ENCODE measurements around the gene KMT2E. TPM values are rescaled to one million over a fixed set of nuclear protein-coding genes. Genes with fewer than 3 reads are reported as not detected.

The KMT2E gene
- total RNA-seq, 1 experiment from 2014 or later = 68.1 TPM

DNA sequence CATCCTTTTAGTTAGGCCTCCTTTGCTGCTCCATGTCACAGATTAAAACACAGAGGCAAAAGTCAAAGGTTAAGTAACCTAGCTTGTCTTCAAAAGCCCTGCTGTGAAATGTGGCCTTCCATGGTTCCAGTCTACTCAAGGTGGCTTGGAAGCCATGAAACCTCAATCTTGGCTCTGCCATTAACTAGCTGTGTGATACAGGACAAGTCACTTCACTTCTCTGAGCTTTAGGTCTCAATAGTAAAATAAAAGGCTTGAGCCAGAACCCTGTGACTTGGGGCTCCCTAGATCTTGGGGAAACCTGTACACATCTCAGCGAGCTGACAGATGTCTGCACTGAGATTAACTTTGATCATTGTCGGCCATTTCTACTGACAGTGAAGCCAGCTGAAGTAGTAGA, 48.0 kb upstream of the KMT2E start:
- H3K27me3 ChIP-seq (ENCODE audit: insufficient read depth, low read depth) = no peaks in the 10 kb centered on the region
- BruUV-seq (replicated peaks) = no TSS peak

DNA sequence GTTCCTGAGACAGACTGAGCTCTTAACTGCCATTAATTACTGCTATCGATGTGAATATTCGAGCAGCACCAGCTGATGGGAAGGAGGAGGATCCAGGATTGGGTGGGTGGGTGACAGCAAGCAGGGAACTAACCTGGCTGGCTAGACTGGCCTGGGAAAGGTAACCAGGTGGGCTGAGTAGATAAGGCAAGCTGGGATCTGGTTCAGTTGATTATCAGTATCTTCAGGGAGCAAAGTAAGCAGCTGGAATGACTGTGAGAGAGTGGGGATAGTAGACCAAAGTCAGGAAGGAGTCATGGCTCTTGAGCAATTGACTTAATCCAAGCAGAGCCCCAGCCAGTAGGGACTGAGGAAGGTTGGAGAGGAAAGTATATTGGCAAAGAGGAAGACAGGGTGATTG, 46.9 kb upstream of the KMT2E start:
- no peaks in the 10 kb centered on the region for H3K27me3 ChIP-seq (ENCODE audit: insufficient read depth, low read depth)
- no peak overlapping the region for H2AFZ ChIP-seq
- ChIA-PET POLR2A (ENCODE audit: unreplicated experiment) (interaction anchor here (0.6 kb wide), 1 partner anchor 113 kb away, joined by 4 read pairs; no protein-coding TSS in a partner anchor), CTCF (no interaction called here)
- H3K4me1 ChIP-seq (replicated peaks; ENCODE audit: insufficient read depth) = no peaks in the 10 kb centered on the region
- H3K36me3 ChIP-seq (ENCODE audit: low read depth) = no peaks in the 10 kb centered on the region
- H3K4me2 ChIP-seq = no peak overlapping the region
- no peak for TF ChIP-seq EZH2 (IDR thresholded peaks at IDR 0.05; ENCODE audit: low read depth)
- TF ChIP-seq, protein P1, sequence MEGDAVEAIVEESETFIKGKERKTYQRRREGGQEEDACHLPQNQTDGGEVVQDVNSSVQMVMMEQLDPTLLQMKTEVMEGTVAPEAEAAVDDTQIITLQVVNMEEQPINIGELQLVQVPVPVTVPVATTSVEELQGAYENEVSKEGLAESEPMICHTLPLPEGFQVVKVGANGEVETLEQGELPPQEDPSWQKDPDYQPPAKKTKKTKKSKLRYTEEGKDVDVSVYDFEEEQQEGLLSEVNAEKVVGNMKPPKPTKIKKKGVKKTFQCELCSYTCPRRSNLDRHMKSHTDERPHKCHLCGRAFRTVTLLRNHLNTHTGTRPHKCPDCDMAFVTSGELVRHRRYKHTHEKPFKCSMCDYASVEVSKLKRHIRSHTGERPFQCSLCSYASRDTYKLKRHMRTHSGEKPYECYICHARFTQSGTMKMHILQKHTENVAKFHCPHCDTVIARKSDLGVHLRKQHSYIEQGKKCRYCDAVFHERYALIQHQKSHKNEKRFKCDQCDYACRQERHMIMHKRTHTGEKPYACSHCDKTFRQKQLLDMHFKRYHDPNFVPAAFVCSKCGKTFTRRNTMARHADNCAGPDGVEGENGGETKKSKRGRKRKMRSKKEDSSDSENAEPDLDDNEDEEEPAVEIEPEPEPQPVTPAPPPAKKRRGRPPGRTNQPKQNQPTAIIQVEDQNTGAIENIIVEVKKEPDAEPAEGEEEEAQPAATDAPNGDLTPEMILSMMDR (conservative IDR thresholded peaks at IDR 0.05) = no peak
- H3F3A ChIP-seq (ENCODE audit: insufficient read depth, low read depth) = no peaks in the 10 kb centered on the region
- no TSS peak for BruUV-seq (replicated peaks)
- H3K9me3 ChIP-seq (ENCODE audit: insufficient read depth, low read depth) = no peaks in the 10 kb centered on the region
- intact Hi-C loops (cut with micrococcal nuclease; ENCODE audit: unreplicated experiment) = no loop called here
- DNase-seq = no peak
- H3K79me2 ChIP-seq (ENCODE audit: low read depth) = no peaks in the 10 kb centered on the region
- H3K4me3 ChIP-seq = no peak overlapping the region
- no peak overlapping the region for H3K27ac ChIP-seq
- no peaks in the 10 kb centered on the region for H4K20me1 ChIP-seq (ENCODE audit: insufficient read depth)
- H3K9me2 ChIP-seq (ENCODE audit: insufficient read depth) = no peaks in the 10 kb centered on the region

More for the DNA sequence above, 48.0 kb upstream of the KMT2E start:
- no peaks in the 10 kb centered on the region for H3K9me2 ChIP-seq (ENCODE audit: insufficient read depth)
- no peak overlapping the region for H3K4me2 ChIP-seq
- H4K20me1 ChIP-seq (ENCODE audit: insufficient read depth) = no peaks in the 10 kb centered on the region
- DNase-seq = no peak
- H3K36me3 ChIP-seq (ENCODE audit: low read depth) = no peaks in the 10 kb centered on the region
- no peak overlapping the region for H3K4me3 ChIP-seq
- ChIA-PET CTCF (no interaction called here), POLR2A (ENCODE audit: unreplicated experiment) (interaction anchor here (0.5 kb wide), 1 partner anchor 46 kb away, joined by 7 read pairs; no protein-coding TSS in a partner anchor)
- H3K27ac ChIP-seq = no peak overlapping the region
- intact Hi-C loops (cut with micrococcal nuclease; ENCODE audit: unreplicated experiment) = no loop called here
- no peaks in the 10 kb centered on the region for H3K9me3 ChIP-seq (ENCODE audit: insufficient read depth, low read depth)
- no peaks in the 10 kb centered on the region for H3K4me1 ChIP-seq (replicated peaks; ENCODE audit: insufficient read depth)
- H2AFZ ChIP-seq = no peak overlapping the region
- TF ChIP-seq, protein P1 (conservative IDR thresholded peaks at IDR 0.05) = no peak
- TF ChIP-seq EZH2 (IDR thresholded peaks at IDR 0.05; ENCODE audit: low read depth) = no peak
- no peaks in the 10 kb centered on the region for H3F3A ChIP-seq (ENCODE audit: insufficient read depth, low read depth)
- H3K79me2 ChIP-seq (ENCODE audit: low read depth) = no peaks in the 10 kb centered on the region

DNA sequence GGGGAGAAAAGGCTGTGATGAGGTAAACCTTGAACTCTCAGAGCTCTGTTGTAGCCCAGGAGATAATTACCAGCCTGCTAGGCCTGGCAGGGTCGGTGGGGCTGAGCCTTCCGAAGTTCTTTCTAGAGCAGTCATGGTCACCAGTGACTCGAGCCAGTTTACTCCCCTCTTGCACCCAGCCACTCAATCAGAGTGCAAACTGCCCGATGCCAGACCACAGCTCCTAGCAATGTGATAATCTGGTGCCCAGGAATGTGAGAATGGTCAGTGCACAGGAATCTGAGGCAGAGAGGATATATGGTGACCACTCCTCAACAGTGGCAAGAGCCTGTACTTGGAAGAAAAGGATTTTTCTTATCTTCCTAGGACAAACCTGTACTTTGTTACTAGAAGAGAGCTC, 46.4 kb upstream of the KMT2E start:
- no peaks in the 10 kb centered on the region for H3K9me2 ChIP-seq (ENCODE audit: insufficient read depth)
- no peaks in the 10 kb centered on the region for H3K36me3 ChIP-seq (ENCODE audit: low read depth)
- CTCF ChIA-PET = interaction anchor here (1.2 kb wide), 1 partner anchor 9 kb away, joined by 20 read pairs; no protein-coding TSS in a partner anchor
- H3K27me3 ChIP-seq (ENCODE audit: insufficient read depth, low read depth) = no peaks in the 10 kb centered on the region
- no peak for DNase-seq
- H3K4me3 ChIP-seq = no peak overlapping the region
- H2AFZ ChIP-seq = no peak overlapping the region
- TF ChIP-seq EZH2 (IDR thresholded peaks at IDR 0.05; ENCODE audit: low read depth) = no peak
- TF ChIP-seq, protein P1 (conservative IDR thresholded peaks at IDR 0.05) = no peak
- H3K4me2 ChIP-seq = no peak overlapping the region
- H3F3A ChIP-seq (ENCODE audit: insufficient read depth, low read depth) = no peaks in the 10 kb centered on the region
- BruUV-seq (replicated peaks) = no TSS peak
- H3K79me2 ChIP-seq (ENCODE audit: low read depth) = no peaks in the 10 kb centered on the region
- H3K9me3 ChIP-seq (ENCODE audit: insufficient read depth, low read depth) = no peaks in the 10 kb centered on the region
- no peaks in the 10 kb centered on the region for H3K4me1 ChIP-seq (replicated peaks; ENCODE audit: insufficient read depth)
- no peak overlapping the region for H3K27ac ChIP-seq
- no peaks in the 10 kb centered on the region for H4K20me1 ChIP-seq (ENCODE audit: insufficient read depth)
- intact Hi-C loops (cut with micrococcal nuclease; ENCODE audit: unreplicated experiment) = no loop called here
- POLR2A ChIA-PET (ENCODE audit: unreplicated experiment) = interaction anchor here (0.6 kb wide), 1 partner anchor 113 kb away, joined by 4 read pairs; no protein-coding TSS in a partner anchor

Data from PC-9 (cell line).